Stomach (tissue), 9 donors: ENCODE measurements around the gene TMEM208. TPM values are rescaled to one million over a fixed set of nuclear protein-coding genes. Genes with fewer than 3 reads are reported as not detected.
A peak's percentile ranks its signal among the peaks of the same experiment; 100 is the strongest.

ENCODE experiments used
- DNase-seq, 2 donors: peaks; one replicate each; pipeline versions ENCODE4 v3.0.0 to v3.0.0-alpha.2; 2013 to 2019
- H3K27ac ChIP-seq, 5 donors: fragments of 200-600 bp in 4 of 5; sonication (generic) in 4 of 5; one replicate each; pipeline ENCODE4 v1.5.1; 2013 to 2019; ENCODE audit warnings: mild to moderate bottlenecking in 1 of 5, moderate library complexity in 1 of 5
- H3K27me3 ChIP-seq, 3 donors: fragments of 200-600 bp; sonication (generic); one replicate each; pipeline ENCODE4 v1.5.1; 2017 to 2019; ENCODE audit warnings: mixed run types in 1 of 3
- H3K36me3 ChIP-seq, 4 donors: fragments of 200-600 bp; sonication (generic); 1 replicate in 3 of 4; 2 replicates in 1 of 4; pipeline ENCODE4 v1.5.1; 2016 to 2019
- H3K4me1 ChIP-seq, 4 donors: fragments of 200-600 bp; sonication (generic); one replicate each; pipeline ENCODE4 v1.5.1; 2016 to 2019
- H3K4me3 ChIP-seq, 4 donors: fragments of 200-600 bp; sonication (generic) in 3 of 4; one replicate each; pipeline ENCODE4 v1.5.1; 2016 to 2019; ENCODE audit warnings: mild to moderate bottlenecking in 1 of 4
- H3K9me3 ChIP-seq, 4 donors: fragments of 200-600 bp; sonication (generic); one replicate each; pipeline ENCODE4 v1.5.1; 2016 to 2019
- EP300 ChIP-seq: sonication (generic); formaldehyde crosslinking; IDR thresholded peaks from one replicate; pipeline ENCODE4 v1.6.1; 2017; ENCODE audit warnings: antibody characterized with exemption
- POLR2A ChIP-seq, 4 donors: fragments of 450-650 bp; IDR thresholded peaks; one replicate each; pipeline ENCODE4 v1.6.1; 2016; ENCODE audit warnings: antibody characterized with exemption in 4 of 4, control low read depth in 2 of 4, mild to moderate bottlenecking in 1 of 4, moderate library complexity in 1 of 4
- POLR2AphosphoS5 ChIP-seq, 3 donors: sonication (generic); formaldehyde crosslinking; IDR thresholded peaks; one replicate each; pipeline ENCODE4 v1.6.1; 2016; ENCODE audit warnings: antibody characterized with exemption in 3 of 3
- WGBS, 5 donors: extraction: QIAGEN DNeasy Blood & Tissue Kit in 3 of 5; methylation state at CpG; one replicate each; pipeline versions ENCODE4 v1.1.5 to v1.1.7; 2013 to 2018; 5-methylcytosine and 5-hydroxymethylcytosine counted together
- intact Hi-C: fragments of 100-400 bp; cut with DNase I; formaldehyde crosslinking; loops from one replicate; pipeline ENCODE4 v1.15.1; 2023; ENCODE audit warnings: low total_unique reads
- polyA plus RNA-seq, 3 donors: library from polyadenylated mRNA; stranded (reverse); fragments of 200-250 nt; gene quantifications; one replicate each; pipeline ENCODE4 v1.2.3, GENCODE V29; 2013
- total RNA-seq, 5 donors: library from RNA; depleted of rRNA; stranded (reverse); fragments of >200 nt; gene quantifications; one replicate each; pipeline versions ENCODE4 v1.1.0 to v1.2.3, GENCODE V29; 2014 to 2016
- TF ChIP-seq, protein P1 (sequence below), 7 experiments: fragments of 450-650 bp in 4 of 7; fragments of 200-600 bp in 3 of 7; sonication (generic) in 3 of 7; IDR thresholded peaks; one replicate each; pipeline ENCODE4 v1.5.1; 2016 to 2019; ENCODE audit warnings: antibody characterized with exemption in 7 of 7, control low read depth in 2 of 7, mild to moderate bottlenecking in 1 of 7
- donor health status: healthy with polysubstance abuse.
- donor health status: Bipolar disorder and iron deficiency.
- donor health status: healthy.

Gene TMEM208
- total and polyA plus RNA-seq, 8 donors, result 8.7 to 141 (median 51.0) TPM

DNA sequence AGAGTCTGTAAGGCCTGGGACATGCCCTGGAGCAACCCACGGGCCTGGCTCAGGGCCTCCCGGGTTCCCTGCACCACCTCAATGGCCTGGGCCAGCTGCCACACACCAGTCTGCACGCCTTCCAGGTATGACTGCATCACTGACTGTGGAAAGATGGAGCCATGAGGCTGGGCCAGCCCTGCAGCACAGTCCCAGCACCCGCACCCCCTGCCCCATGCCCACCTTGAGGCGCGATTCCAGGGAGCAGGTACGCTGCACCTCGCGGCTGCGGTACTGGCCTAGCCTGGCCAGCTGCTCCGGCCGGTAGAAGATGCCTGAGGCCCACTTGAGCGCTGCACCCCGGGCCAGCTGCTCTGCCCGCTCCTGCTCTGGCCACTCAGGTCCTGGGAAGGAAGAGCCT lies 38.1 kb upstream of the TMEM208 start:
- H3K27ac ChIP-seq, result no peak overlapping the region
- peaks cover 0 to 4% (median 0%) of the 10 kb centered on the region in 3 donors for H3K27me3 ChIP-seq
- 75 to 95% (median 92%) methylated on average over 5 to 15 of the region's 15 CpGs for WGBS, 5 donors
- H3K4me3 ChIP-seq, result no peak overlapping the region
- peaks cover 0 to 8% (median 4%) of the 10 kb centered on the region in 4 donors for H3K36me3 ChIP-seq
- intact Hi-C loops, result no loop called here
- no peak for TF ChIP-seq POLR2A (IDR thresholded peaks at IDR 0.05)
- no peak for TF ChIP-seq EP300
- TF ChIP-seq POLR2AphosphoS5 (IDR thresholded peaks at IDR 0.05), result no peak
- TF ChIP-seq, protein P1, sequence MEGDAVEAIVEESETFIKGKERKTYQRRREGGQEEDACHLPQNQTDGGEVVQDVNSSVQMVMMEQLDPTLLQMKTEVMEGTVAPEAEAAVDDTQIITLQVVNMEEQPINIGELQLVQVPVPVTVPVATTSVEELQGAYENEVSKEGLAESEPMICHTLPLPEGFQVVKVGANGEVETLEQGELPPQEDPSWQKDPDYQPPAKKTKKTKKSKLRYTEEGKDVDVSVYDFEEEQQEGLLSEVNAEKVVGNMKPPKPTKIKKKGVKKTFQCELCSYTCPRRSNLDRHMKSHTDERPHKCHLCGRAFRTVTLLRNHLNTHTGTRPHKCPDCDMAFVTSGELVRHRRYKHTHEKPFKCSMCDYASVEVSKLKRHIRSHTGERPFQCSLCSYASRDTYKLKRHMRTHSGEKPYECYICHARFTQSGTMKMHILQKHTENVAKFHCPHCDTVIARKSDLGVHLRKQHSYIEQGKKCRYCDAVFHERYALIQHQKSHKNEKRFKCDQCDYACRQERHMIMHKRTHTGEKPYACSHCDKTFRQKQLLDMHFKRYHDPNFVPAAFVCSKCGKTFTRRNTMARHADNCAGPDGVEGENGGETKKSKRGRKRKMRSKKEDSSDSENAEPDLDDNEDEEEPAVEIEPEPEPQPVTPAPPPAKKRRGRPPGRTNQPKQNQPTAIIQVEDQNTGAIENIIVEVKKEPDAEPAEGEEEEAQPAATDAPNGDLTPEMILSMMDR (IDR thresholded peaks at IDR 0.05), result no peak
- no peak for DNase-seq
- no peaks in the 10 kb centered on the region for H3K9me3 ChIP-seq
- peaks cover 40 to 50% (median 41%) of the 10 kb centered on the region in 4 donors for H3K4me1 ChIP-seq

DNA sequence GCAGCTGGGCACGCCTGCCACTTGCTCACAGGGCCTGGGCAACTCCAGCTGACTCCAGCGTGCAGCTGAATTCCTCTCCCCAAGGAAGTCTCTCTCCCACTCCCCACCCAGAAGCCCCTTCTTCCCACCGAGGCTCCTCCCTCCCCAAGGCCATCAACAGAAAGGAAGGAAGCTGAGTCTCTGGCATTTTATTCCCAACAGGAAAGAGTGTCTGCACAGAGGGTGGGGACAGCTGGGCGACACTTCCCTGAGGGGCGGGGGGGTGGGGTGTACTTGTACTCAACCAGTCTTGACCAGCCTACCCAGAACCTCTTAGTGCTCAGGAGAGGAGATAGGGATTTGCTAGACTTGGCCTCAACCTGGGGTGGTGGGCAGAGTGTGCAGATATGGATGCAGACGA lies 36.9 kb upstream of the TMEM208 start, which contains the start of gene EXOC3L1:
Gene EXOC3L1, minus strand, starts transcription at position 96 of the 400 bp plus-strand sequence. CDS start 460 bp downstream, outside the sequence.
- Histone ChIP-seq H3K27ac (no peak within 1 kb of the TSS), H3K4me1 (peaks cover 32 to 52% (median 40%) of the 10 kb centered on the region in 4 donors), H3K9me3 (no peaks in the 10 kb centered on the region), H3K27me3 (peaks cover 0 to under 1% (median 0%) of the 10 kb centered on the region in 3 donors), H3K4me3 (peak within 1 kb of the TSS in 1 of 4 donors; percentile 6), H3K36me3 (peaks cover 11 to 20% (median 17%) of the 10 kb centered on the region in 4 donors)
- WGBS, 5 donors, result 37 to 46% (median 41%) methylated on average over 6 of the region's 6 CpGs
- DNase-seq, result no peak
- intact Hi-C loops, result no loop called here
- TF ChIP-seq POLR2A (IDR thresholded peaks at IDR 0.05) (no peak), POLR2AphosphoS5 (IDR thresholded peaks at IDR 0.05) (no peak), EP300 (no peak)
- TF ChIP-seq, protein P1 (IDR thresholded peaks at IDR 0.05), result no peak

DNA sequence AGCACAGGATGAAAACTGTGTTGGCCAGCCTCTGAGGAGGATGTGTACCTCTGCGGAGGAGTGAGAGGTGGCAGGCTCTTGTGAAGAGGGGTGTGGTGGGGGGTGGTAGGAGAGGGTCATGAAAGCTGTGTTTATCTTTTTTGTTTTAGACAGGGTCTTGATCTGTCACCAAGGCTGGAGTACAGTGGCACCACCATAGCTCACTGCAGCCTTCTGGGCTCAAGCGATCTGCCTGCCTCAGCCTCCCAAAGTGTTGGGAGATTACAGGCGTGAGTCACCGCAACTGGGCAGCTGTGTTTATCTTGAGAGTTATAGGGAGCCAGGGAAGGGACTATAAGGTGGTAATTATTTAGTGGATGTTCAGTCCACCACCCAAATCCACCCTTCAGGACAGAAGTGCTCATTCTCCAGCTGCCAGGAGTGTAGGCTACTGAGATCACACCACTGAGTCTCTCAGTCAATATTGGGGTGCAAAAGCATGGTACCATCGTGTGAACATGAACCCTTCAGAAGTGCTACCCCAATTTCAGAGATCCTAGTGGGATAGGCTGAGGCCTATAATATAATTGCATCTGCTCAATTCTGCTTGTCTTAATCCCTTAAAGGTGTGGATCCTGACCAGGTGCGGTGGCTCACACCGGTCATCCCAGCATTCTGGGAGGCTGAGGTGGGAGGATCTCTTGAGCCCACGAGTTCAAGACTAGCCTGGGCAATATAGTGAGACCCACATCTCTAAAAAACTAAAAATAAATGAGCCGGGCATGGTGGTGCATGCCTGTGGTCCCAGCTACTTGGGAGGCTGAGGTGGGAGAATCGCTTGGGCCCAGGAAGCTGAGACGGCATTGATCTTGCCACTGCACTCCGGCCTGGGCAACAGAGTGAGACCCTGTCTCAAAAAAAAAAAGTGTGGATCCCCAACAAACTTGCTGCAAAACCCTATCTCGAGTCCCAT lies 36.2 kb upstream of the TMEM208 start:
- H3K4me1 ChIP-seq, result peaks cover 25 to 52% (median 33%) of the 10 kb centered on the region in 4 donors
- DNase-seq, result no peak

More for the DNA sequence above, 36.2 kb upstream of the TMEM208 start:
- Histone ChIP-seq H3K27me3 (no peaks in the 10 kb centered on the region), H3K27ac (no peak overlapping the region), H3K9me3 (no peaks in the 10 kb centered on the region), H3K36me3 (peaks cover 18 to 27% (median 24%) of the 10 kb centered on the region in 4 donors), H3K4me3 (no peak overlapping the region)
- WGBS, 5 donors, result 70 to 75% (median 71%) methylated on average over 13 of the region's 13 CpGs
- intact Hi-C loops, result no loop called here
- TF ChIP-seq, protein P1 (IDR thresholded peaks at IDR 0.05), result no peak
- TF ChIP-seq POLR2A (IDR thresholded peaks at IDR 0.05) (no peak), EP300 (no peak), POLR2AphosphoS5 (IDR thresholded peaks at IDR 0.05) (no peak)
